Peyer's patch (tissue), 4 donors: ENCODE measurements around the gene PLD1. TPM values are rescaled to one million over a fixed set of nuclear protein-coding genes. Genes with fewer than 3 reads are reported as not detected.

Experiments
- DNase-seq, 3 donors: peaks; one replicate each; pipeline ENCODE4 v3.0.0-alpha.2; 2017 to 2019
- H3K27ac ChIP-seq, 4 donors: fragments of 200-600 bp; sonication (generic); one replicate each; pipeline ENCODE4 v1.5.1; 2016 to 2019
- H3K27me3 ChIP-seq, 2 donors: fragments of 200-600 bp; sonication (generic); one replicate each; pipeline ENCODE4 v1.5.1; 2019
- H3K36me3 ChIP-seq, 3 donors: fragments of 200-600 bp; sonication (generic); one replicate each; pipeline ENCODE4 v1.5.1; 2016 to 2019
- H3K4me1 ChIP-seq, 4 donors: fragments of 200-600 bp; sonication (generic); one replicate each; pipeline ENCODE4 v1.5.1; 2016 to 2019
- H3K4me3 ChIP-seq, 4 donors: fragments of 200-600 bp; sonication (generic); 1 replicate in 3 of 4; 2 replicates in 1 of 4; pipeline ENCODE4 v1.5.1; 2016 to 2019; ENCODE audit warnings: mild to moderate bottlenecking in 1 of 4
- H3K9me3 ChIP-seq, 4 donors: fragments of 200-600 bp; sonication (generic); one replicate each; pipeline ENCODE4 v1.5.1; 2016 to 2019; ENCODE audit warnings: mild to moderate bottlenecking in 1 of 4
- POLR2A ChIP-seq, 2 donors: fragments of 450-650 bp; IDR thresholded peaks; one replicate each; pipeline ENCODE4 v1.5.1; 2017; ENCODE audit warnings: antibody characterized with exemption in 2 of 2, mild to moderate bottlenecking in 2 of 2, moderate library complexity in 2 of 2
- total RNA-seq, 4 donors: library from RNA; depleted of rRNA; stranded (reverse); fragments of >200 nt; gene quantifications; one replicate each; pipeline ENCODE4 v1.1.0, GENCODE V29; 2016
- TF ChIP-seq, protein P1 (sequence below), 6 experiments: fragments of 450-650 bp in 4 of 6; fragments of 200-600 bp in 2 of 6; sonication (generic) in 1 of 6; IDR thresholded peaks; one replicate each; pipeline ENCODE4 v1.5.1; 2017 to 2019; ENCODE audit warnings: antibody characterized with exemption in 6 of 6, mild to moderate bottlenecking in 3 of 6, moderate library complexity in 1 of 6

Gene PLD1
- total RNA-seq, 4 donors from 2014 or later: 120 to 218 (median 187) TPM

DNA sequence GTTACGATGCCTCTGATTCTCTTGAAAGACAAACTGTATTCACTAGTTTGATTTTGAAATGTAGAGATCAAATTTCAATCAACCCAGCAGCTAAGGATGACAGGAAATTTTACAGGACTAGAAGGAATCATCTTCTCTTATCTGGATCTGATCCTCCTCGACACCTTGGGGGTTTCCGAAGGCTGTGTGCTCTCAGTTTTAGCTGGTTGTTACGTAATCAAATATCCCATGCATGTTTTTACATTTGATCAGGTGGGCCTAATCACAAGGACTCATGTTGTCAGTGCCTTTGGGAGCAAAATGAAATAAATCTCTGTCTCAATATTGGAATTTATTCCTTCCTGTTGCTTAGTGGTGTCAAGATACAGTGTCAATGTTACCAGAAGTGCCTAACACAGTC, 208.2 kb downstream of the PLD1 start:
- Histone ChIP-seq H3K4me3 (no peak overlapping the region), H3K36me3 (peaks cover 0 to 42% (median 0%) of the 10 kb centered on the region in 3 donors), H3K9me3 (no peaks in the 10 kb centered on the region), H3K27ac (no peak overlapping the region), H3K27me3 (no peaks in the 10 kb centered on the region), H3K4me1 (no peaks in the 10 kb centered on the region)
- DNase-seq: no peak
- no peak for TF ChIP-seq POLR2A (IDR thresholded peaks at IDR 0.05)
- TF ChIP-seq, protein P1, sequence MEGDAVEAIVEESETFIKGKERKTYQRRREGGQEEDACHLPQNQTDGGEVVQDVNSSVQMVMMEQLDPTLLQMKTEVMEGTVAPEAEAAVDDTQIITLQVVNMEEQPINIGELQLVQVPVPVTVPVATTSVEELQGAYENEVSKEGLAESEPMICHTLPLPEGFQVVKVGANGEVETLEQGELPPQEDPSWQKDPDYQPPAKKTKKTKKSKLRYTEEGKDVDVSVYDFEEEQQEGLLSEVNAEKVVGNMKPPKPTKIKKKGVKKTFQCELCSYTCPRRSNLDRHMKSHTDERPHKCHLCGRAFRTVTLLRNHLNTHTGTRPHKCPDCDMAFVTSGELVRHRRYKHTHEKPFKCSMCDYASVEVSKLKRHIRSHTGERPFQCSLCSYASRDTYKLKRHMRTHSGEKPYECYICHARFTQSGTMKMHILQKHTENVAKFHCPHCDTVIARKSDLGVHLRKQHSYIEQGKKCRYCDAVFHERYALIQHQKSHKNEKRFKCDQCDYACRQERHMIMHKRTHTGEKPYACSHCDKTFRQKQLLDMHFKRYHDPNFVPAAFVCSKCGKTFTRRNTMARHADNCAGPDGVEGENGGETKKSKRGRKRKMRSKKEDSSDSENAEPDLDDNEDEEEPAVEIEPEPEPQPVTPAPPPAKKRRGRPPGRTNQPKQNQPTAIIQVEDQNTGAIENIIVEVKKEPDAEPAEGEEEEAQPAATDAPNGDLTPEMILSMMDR (IDR thresholded peaks at IDR 0.05): no peak

DNA sequence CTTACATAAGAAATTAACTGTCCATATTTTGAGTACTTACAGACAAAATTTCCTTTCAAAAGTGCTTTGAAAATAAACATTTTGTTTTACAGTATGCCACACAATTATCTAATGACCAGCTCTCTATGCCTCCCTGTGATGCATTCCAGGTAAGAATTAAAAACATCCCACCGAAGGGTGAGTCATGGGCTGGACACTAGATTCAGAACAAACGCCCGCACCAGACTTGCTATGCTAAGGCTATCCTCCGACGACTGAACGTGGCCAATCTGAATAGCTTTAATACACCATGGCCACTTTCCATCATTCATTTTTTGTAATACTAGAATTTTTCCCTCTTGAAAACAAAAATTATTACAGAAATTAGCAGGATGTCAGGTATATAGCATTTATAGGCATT, 210.3 kb downstream of the PLD1 start:
- H3K4me3 ChIP-seq: no peak overlapping the region
- H3K9me3 ChIP-seq: no peaks in the 10 kb centered on the region
- no peak for DNase-seq
- no peak overlapping the region for H3K27ac ChIP-seq
- H3K4me1 ChIP-seq: no peaks in the 10 kb centered on the region
- TF ChIP-seq, protein P1 (IDR thresholded peaks at IDR 0.05): no peak
- no peak for TF ChIP-seq POLR2A (IDR thresholded peaks at IDR 0.05)
- H3K27me3 ChIP-seq: no peaks in the 10 kb centered on the region
- H3K36me3 ChIP-seq: peaks cover 0 to 37% (median 0%) of the 10 kb centered on the region in 3 donors

DNA sequence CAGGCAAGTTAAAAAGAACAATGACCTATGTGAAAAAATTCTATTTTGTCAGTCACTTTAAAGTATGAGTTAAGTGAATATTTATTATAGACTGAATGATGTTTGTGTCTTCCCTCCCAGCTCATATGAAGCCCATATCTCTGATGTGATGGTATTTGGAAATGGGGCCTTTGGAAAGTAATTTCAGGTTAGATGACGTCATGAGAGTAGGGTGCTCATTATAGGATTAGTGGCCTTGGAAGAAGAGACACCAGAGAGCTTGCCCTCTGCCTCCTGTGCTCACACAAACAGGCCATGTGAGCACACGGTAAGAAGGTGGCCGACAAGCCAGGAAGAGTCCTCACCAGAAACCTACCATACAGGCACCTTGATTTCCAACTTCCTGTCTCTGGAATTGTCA, 211.3 kb downstream of the PLD1 start:
- H3K4me1 ChIP-seq: no peaks in the 10 kb centered on the region
- TF ChIP-seq, protein P1 (IDR thresholded peaks at IDR 0.05): no peak
- TF ChIP-seq POLR2A (IDR thresholded peaks at IDR 0.05): no peak
- no peaks in the 10 kb centered on the region for H3K9me3 ChIP-seq
- H3K27ac ChIP-seq: no peak overlapping the region
- H3K27me3 ChIP-seq: no peaks in the 10 kb centered on the region
- DNase-seq: no peak
- no peak overlapping the region for H3K4me3 ChIP-seq
- peaks cover 0 to 27% (median 0%) of the 10 kb centered on the region in 3 donors for H3K36me3 ChIP-seq

DNA sequence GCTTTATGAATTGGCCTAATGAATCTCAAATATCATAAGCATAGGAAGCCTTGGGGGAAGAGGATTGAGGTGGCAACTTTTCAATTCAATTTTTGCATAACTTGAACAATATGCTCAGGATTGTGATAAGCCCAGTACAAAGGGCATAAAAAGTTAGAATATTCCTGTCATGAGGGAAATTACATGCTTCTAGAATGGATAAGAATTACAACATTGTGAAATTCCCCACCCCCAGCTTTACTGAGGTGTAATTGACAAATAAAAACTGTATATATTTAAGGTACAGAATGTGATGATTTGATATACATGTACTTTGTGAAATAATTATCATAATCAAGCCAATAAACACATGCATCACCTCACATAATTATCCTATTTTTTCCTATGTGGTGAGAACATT, 217.5 kb downstream of the PLD1 start:
- no peak for DNase-seq
- Histone ChIP-seq H3K27ac (no peak overlapping the region), H3K4me3 (no peak overlapping the region), H3K4me1 (no peaks in the 10 kb centered on the region), H3K27me3 (no peaks in the 10 kb centered on the region), H3K9me3 (no peaks in the 10 kb centered on the region), H3K36me3 (no peaks in the 10 kb centered on the region)
- TF ChIP-seq, protein P1 (IDR thresholded peaks at IDR 0.05): no peak
- no peak for TF ChIP-seq POLR2A (IDR thresholded peaks at IDR 0.05)

DNA sequence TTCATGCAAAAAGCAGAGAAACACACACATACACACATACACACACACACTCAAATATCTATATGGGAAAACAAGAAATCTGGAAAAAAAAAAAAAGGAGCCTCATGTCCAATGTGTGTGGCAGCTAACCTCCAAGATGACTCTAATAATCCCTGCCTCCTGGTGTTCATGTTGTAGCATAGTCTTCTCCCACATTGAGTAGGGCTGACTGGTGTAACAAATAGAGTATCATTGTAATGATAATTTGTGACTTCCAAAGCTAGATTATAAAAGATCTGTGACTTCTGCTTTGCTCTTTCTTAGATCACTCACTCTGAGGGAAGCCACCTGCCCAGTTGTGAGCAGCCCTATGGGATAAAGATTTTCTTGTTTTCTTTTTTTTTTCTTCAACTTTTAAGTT, 219.2 kb downstream of the PLD1 start:
- TF ChIP-seq, protein P1 (IDR thresholded peaks at IDR 0.05): no peak
- no peak for TF ChIP-seq POLR2A (IDR thresholded peaks at IDR 0.05)
- Histone ChIP-seq H3K4me1 (no peaks in the 10 kb centered on the region), H3K27ac (no peak overlapping the region), H3K27me3 (no peaks in the 10 kb centered on the region), H3K36me3 (no peaks in the 10 kb centered on the region), H3K9me3 (no peaks in the 10 kb centered on the region), H3K4me3 (no peak overlapping the region)
- no peak for DNase-seq

DNA sequence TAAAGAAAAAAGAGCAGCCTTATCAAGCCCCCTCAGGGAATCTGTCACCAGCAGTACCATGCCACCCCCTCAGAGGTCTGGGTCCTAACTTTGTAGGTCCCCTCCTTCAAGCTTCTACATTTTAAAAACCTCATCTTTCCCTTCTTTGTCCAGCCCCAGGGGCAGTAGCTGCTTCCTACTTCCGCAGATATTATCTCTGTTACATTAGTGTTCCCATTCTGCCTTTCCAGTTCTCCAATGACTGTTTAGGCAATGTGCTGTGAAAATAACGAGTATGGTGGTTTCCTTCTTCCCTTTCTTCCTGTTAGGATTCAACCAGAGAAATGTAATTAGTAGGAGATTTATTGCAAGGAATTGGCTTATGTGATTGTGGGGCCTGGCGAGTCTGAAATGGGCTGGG, 224.0 kb downstream of the PLD1 start:
- no peak for DNase-seq
- no peaks in the 10 kb centered on the region for H3K36me3 ChIP-seq

More for the DNA sequence above, 224.0 kb downstream of the PLD1 start:
- H3K4me3 ChIP-seq: no peak overlapping the region
- no peaks in the 10 kb centered on the region for H3K27me3 ChIP-seq
- H3K9me3 ChIP-seq: no peaks in the 10 kb centered on the region
- H3K27ac ChIP-seq: no peak overlapping the region
- H3K4me1 ChIP-seq: no peaks in the 10 kb centered on the region
- TF ChIP-seq, protein P1 (IDR thresholded peaks at IDR 0.05): no peak
- TF ChIP-seq POLR2A (IDR thresholded peaks at IDR 0.05): no peak
